ENCODE measurements around the gene ZFP64.
"Not testable (repeated sequence)": the region's sequence is repeated elsewhere in the genome, so short reads cannot be mapped to it uniquely, and the experiment has no call there.

The ZFP64 gene

DNA sequence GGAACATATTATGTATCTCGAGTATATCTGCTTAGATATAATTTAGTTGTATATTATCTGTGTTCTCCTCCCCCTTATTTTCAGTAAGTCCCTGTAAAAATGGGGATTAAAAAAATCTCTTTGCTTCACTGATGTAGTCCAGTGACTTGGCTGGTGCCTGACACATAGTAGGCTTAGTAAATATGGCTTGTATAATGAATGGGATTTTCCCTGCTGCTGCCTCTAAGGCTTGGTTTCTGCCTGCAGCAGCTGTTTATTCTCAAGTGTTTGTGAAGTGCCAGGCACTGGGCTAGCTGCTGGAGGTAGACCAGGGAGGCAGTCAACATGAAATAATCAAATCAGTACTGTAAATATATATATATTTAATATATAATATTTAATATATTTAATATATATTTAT is 1.6 kb upstream of the ZFP64 start:
- no peak overlapping the region for H3K27ac ChIP-seq (ENCODE audit: extremely low read depth, low read depth, low read length)
- TF ChIP-seq ZNF664 (tag by site-specific recombination; IDR thresholded peaks at IDR 0.05) (no peak), SCRT1 (tag by site-specific recombination; IDR thresholded peaks at IDR 0.05; ENCODE audit: borderline replicate concordance) (no peak)
- peaks cover 3% of the 10 kb centered on the region; the same call in 1 of the 2 replicates for H3K4me1 ChIP-seq (ENCODE audit: control insufficient read depth, insufficient read depth, low read length)
- no peaks in the 10 kb centered on the region for H3K9me3 ChIP-seq (ENCODE audit: control insufficient read depth, insufficient read depth, low read depth, low read length)
- CTCF ChIA-PET = interaction anchor here (0.7 kb wide), 1 partner anchor 11 kb away, joined by 4 read pairs; no protein-coding TSS in a partner anchor
- POLR2A ChIA-PET = no interaction called here
- H3K36me3 ChIP-seq (ENCODE audit: control insufficient read depth in 2 of 2, insufficient read depth in 1 of 2, low read length in 2 of 2) = no peaks in the 10 kb centered on the region; a peak in 1 of 3 replicates
- no peak overlapping the region for H3K4me3 ChIP-seq (ENCODE audit: low read depth, low read length)

DNA sequence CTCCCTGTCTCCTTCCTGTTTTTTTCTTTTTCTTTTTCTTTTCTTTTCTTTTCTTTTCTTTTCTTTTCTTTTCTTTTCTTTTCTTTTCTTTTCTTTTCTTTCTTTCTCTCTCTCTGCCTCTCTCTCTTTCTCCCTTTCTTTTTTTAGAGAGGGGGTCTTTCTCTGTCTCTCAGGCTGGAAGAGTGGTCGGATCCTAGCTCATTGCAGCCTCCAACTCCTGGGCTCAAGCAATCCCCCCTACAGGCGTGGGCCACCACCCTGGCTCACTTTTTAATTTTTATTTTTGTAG is 1.1 kb upstream of the ZFP64 start:
- POLR2A ChIA-PET; H3K36me3 ChIP-seq (ENCODE audit: control insufficient read depth in 2 of 2, insufficient read depth in 1 of 2, low read length in 2 of 2); H3K9me3 ChIP-seq (ENCODE audit: control insufficient read depth, insufficient read depth, low read depth, low read length); H3K27ac ChIP-seq (ENCODE audit: extremely low read depth, low read depth, low read length); H3K4me1 ChIP-seq (ENCODE audit: control insufficient read depth, insufficient read depth, low read length); H3K4me3 ChIP-seq (ENCODE audit: low read depth, low read length): not testable (repeated sequence)
- CTCF ChIA-PET = interaction anchor here (0.7 to 1.3 kb wide), 3 partner anchors 12 to 18 kb away, joined by 3 to 4 read pairs (median 4); no protein-coding TSS in a partner anchor
- TF ChIP-seq ZNF366 (tag by site-specific recombination; conservative IDR thresholded peaks at IDR 0.05) (0 out of 2 replicates have a peak, but pooled peaks have one; percentile 67), PRDM1 (tag by site-specific recombination; IDR thresholded peaks at IDR 0.05) (peak; percentile 78)

DNA sequence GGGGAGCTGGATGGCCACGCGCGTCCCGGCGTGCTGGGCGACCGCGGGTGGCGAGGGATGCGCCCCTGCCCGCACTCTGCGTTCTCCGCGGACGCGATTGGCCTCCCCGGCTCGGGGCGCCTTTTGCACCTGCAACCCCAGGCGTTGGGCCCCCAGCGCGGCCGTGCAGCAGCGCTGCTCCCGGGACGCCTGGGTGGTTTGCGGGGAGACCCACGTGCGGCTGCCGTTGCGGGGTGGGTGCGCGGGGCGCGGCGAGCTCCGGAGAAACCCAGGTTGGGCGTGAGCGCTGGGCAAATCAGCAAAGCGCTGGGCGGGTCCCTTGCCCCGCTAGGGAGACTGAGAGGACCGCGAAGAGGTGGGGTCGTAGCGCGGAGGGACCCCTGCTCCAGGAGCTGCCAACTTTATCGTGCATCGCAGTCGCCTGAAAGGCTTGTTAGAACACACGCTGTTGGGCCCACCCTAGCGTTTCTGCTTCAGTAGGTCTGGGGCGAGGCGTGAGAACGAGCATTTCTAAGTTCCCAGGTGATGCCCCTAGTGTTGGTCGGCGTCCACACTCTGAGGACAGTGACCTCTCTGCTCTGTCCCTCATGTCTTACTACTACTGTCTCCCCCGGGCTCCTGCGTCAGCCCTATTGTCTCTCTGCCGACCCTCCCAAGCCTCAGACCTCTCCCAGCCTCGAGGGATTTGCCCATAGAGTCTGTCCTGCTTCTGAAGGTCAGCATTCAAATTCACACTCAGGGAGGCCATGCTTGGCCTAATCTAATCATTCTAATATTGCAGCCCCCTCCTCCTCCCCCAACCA is 538 bp upstream of the ZFP64 start:
- no peaks in the 10 kb centered on the region for H3K9me3 ChIP-seq (ENCODE audit: control insufficient read depth, insufficient read depth, low read depth, low read length)
- H3K27ac ChIP-seq (ENCODE audit: extremely low read depth, low read depth, low read length) = peak overlapping the region; percentile 95
- peak overlapping the region; percentile 94 for H3K4me3 ChIP-seq (ENCODE audit: low read depth, low read length)
- ChIA-PET POLR2A (interaction anchor here (0.6 to 1.4 kb wide), 3 partner anchors 12 to 287 kb away, joined by 3 to 6 read pairs (median 6); no protein-coding TSS in a partner anchor), CTCF (interaction anchor here (0.7 to 1.3 kb wide), 5 partner anchors 12 to 56 kb away, joined by 3 to 4 read pairs (median 3); no protein-coding TSS in a partner anchor)
- no peaks in the 10 kb centered on the region; a peak in 1 of 3 replicates for H3K36me3 ChIP-seq (ENCODE audit: control insufficient read depth in 2 of 2, insufficient read depth in 1 of 2, low read length in 2 of 2)
- peaks cover 3% of the 10 kb centered on the region; the same call in 1 of the 2 replicates for H3K4me1 ChIP-seq (ENCODE audit: control insufficient read depth, insufficient read depth, low read length)
- peak; percentile 83 for TF ChIP-seq ZBTB20 (tag by site-specific recombination; IDR thresholded peaks at IDR 0.05)
- peak; percentile 73 for TF ChIP-seq ZBTB48 (tag by site-specific recombination; IDR thresholded peaks at IDR 0.05)
- TF ChIP-seq, protein P1, sequence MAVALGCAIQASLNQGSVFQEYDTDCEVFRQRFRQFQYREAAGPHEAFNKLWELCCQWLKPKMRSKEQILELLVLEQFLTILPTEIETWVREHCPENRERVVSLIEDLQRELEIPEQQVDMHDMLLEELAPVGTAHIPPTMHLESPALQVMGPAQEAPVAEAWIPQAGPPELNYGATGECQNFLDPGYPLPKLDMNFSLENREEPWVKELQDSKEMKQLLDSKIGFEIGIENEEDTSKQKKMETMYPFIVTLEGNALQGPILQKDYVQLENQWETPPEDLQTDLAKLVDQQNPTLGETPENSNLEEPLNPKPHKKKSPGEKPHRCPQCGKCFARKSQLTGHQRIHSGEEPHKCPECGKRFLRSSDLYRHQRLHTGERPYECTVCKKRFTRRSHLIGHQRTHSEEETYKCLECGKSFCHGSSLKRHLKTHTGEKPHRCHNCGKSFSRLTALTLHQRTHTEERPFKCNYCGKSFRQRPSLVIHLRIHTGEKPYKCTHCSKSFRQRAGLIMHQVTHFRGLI (tag by site-specific recombination; IDR thresholded peaks at IDR 0.05) = peak; percentile 97
- peak; percentile 56 for TF ChIP-seq ZNF335 (tag by site-specific recombination; conservative IDR thresholded peaks at IDR 0.05)
- TF ChIP-seq ZNF76 (tag by site-specific recombination; IDR thresholded peaks at IDR 0.05; ENCODE audit: borderline replicate concordance, low read depth) = no peak
- peak; percentile 43; the same call in 1 of the 2 replicates for TF ChIP-seq KLF8 (tag by site-specific recombination; IDR thresholded peaks at IDR 0.05)
- peak; percentile 42; the same call in 1 of the 2 replicates for TF ChIP-seq KLF1 (tag by site-specific recombination; IDR thresholded peaks at IDR 0.05)
- no peak for TF ChIP-seq ZNF660 (tag by site-specific recombination; IDR thresholded peaks at IDR 0.05)
- 0 out of 2 replicates have a peak, but pooled peaks have one; percentile 16 for TF ChIP-seq ZFHX2 (tag by site-specific recombination; conservative IDR thresholded peaks at IDR 0.05)
- TF ChIP-seq ZBTB8A (tag by site-specific recombination; IDR thresholded peaks at IDR 0.05) = peak; percentile 22; the same call in 1 of the 2 replicates
- TF ChIP-seq ZBTB11 (tag by site-specific recombination; conservative IDR thresholded peaks at IDR 0.05; ENCODE audit: low read depth) = 0 out of 2 replicates have a peak, but pooled peaks have one; percentile 17
- peak; percentile 11; the same call in 1 of the 2 replicates for TF ChIP-seq KLF9 (tag by site-specific recombination; IDR thresholded peaks at IDR 0.05; ENCODE audit: low read depth)
- TF ChIP-seq SCRT2 (tag by site-specific recombination; IDR thresholded peaks at IDR 0.05) = no peak
- no peak for TF ChIP-seq ZNF398 (tag by site-specific recombination; IDR thresholded peaks at IDR 0.05)
- TF ChIP-seq, protein P2, sequence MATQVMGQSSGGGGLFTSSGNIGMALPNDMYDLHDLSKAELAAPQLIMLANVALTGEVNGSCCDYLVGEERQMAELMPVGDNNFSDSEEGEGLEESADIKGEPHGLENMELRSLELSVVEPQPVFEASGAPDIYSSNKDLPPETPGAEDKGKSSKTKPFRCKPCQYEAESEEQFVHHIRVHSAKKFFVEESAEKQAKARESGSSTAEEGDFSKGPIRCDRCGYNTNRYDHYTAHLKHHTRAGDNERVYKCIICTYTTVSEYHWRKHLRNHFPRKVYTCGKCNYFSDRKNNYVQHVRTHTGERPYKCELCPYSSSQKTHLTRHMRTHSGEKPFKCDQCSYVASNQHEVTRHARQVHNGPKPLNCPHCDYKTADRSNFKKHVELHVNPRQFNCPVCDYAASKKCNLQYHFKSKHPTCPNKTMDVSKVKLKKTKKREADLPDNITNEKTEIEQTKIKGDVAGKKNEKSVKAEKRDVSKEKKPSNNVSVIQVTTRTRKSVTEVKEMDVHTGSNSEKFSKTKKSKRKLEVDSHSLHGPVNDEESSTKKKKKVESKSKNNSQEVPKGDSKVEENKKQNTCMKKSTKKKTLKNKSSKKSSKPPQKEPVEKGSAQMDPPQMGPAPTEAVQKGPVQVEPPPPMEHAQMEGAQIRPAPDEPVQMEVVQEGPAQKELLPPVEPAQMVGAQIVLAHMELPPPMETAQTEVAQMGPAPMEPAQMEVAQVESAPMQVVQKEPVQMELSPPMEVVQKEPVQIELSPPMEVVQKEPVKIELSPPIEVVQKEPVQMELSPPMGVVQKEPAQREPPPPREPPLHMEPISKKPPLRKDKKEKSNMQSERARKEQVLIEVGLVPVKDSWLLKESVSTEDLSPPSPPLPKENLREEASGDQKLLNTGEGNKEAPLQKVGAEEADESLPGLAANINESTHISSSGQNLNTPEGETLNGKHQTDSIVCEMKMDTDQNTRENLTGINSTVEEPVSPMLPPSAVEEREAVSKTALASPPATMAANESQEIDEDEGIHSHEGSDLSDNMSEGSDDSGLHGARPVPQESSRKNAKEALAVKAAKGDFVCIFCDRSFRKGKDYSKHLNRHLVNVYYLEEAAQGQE (tag by site-specific recombination; IDR thresholded peaks at IDR 0.05) = no peak

Measured in HEK293 (cell line).